MM.1S (cell line): ENCODE measurements around the gene CHRNA4.
A peak's percentile ranks its signal among the peaks of the same experiment; 100 is the strongest.

Experiments used
- DNase-seq: peaks from one replicate; pipeline ENCODE4 v3.0.0-alpha.2; 2015
- H2AFZ ChIP-seq: fragments of 300-600 bp; sonication (generic); 2 replicates; pipeline ENCODE4 v1.6.0; 2016; ENCODE audit warnings: antibody characterized with exemption, low read length
- H3F3A ChIP-seq: fragments of 300-600 bp; sonication (generic); 2 replicates; pipeline ENCODE4 v1.6.1; 2016; ENCODE audit warnings: mild to moderate bottlenecking, antibody characterized with exemption, low read length, moderate library complexity, mixed read lengths; ENCODE audit not compliant: insufficient read depth
- H3K27ac ChIP-seq: fragments of 300-600 bp; sonication (generic); 2 replicates; pipeline ENCODE4 v1.5.1; 2016; ENCODE audit warnings: mild to moderate bottlenecking, low read length
- H3K27me3 ChIP-seq: fragments of 300-600 bp; sonication (generic); replicated peaks from 2 replicates; pipeline ENCODE4 v1.6.0; 2016; ENCODE audit warnings: low read length; ENCODE audit not compliant: insufficient read depth
- H3K36me3 ChIP-seq: fragments of 300-600 bp; sonication (generic); replicated peaks from 2 replicates; pipeline ENCODE4 v1.6.1; 2016; ENCODE audit warnings: mild to moderate bottlenecking, low read length, mixed read lengths; ENCODE audit not compliant: insufficient read depth
- H3K4me1 ChIP-seq: fragments of 300-600 bp; sonication (generic); 2 replicates; pipeline ENCODE4 v1.6.1; 2016; ENCODE audit warnings: low read length, mixed read lengths
- H3K4me2 ChIP-seq: fragments of 300-600 bp; sonication (generic); 2 replicates; pipeline ENCODE4 v1.6.0; 2016; ENCODE audit warnings: low read depth, low read length
- H3K4me3 ChIP-seq: fragments of 300-600 bp; sonication (generic); 2 replicates; pipeline ENCODE4 v1.5.1; 2016; ENCODE audit warnings: low read length, mixed read lengths
- H3K79me2 ChIP-seq: fragments of 300-600 bp; sonication (generic); 2 replicates; pipeline ENCODE4 v1.6.1; 2016; ENCODE audit warnings: mixed run types, low read length, mixed read lengths
- H3K9ac ChIP-seq: fragments of 300-600 bp; sonication (generic); 2 replicates; pipeline ENCODE4 v1.6.1; 2016; ENCODE audit warnings: low read length, mixed read lengths
- H3K9me2 ChIP-seq: fragments of 300-600 bp; sonication (generic); replicated peaks from 2 replicates; pipeline ENCODE4 v1.6.1; 2016; ENCODE audit warnings: mild to moderate bottlenecking, low read length, mixed read lengths; ENCODE audit not compliant: insufficient read depth
- H3K9me3 ChIP-seq: fragments of 300-600 bp; sonication (generic); replicated peaks from 2 replicates; pipeline ENCODE4 v1.6.1; 2016; ENCODE audit warnings: mild to moderate bottlenecking, low read length, mixed read lengths; ENCODE audit not compliant: insufficient read depth
- H4K20me1 ChIP-seq: fragments of 300-600 bp; sonication (generic); 2 replicates; pipeline ENCODE4 v1.6.1; 2016; ENCODE audit warnings: mild to moderate bottlenecking, low read length, moderate library complexity, mixed read lengths; ENCODE audit not compliant: insufficient read depth
- CTCF ChIP-seq: fragments of 300-600 bp; sonication (generic); IDR thresholded peaks from 2 replicates; pipeline ENCODE4 v1.5.1; 2016; ENCODE audit warnings: antibody characterized with exemption, low read length, mixed read lengths
- EZH2 ChIP-seq: fragments of 300-600 bp; sonication (generic); optimal IDR thresholded peaks from 2 replicates; pipeline ENCODE3; 2017; ENCODE audit warnings: low read depth, mild to moderate bottlenecking, antibody characterized with exemption, low read length, mixed read lengths
- EZH2phosphoT487 ChIP-seq: fragments of 300-600 bp; sonication (generic); IDR thresholded peaks from 2 replicates; pipeline ENCODE4 v1.6.1; 2018; ENCODE audit warnings: antibody characterized with exemption, low read length

The CHRNA4 gene

GRCh38 chr20:63360850-63361518, at the start of gene CHRNA4:
TSS of gene CHRNA4 (minus strand) at chr20:63361349. CDS start at chr20:63361165, 184 bp downstream.
- no peaks in the 10 kb centered on the region for H4K20me1 ChIP-seq
- H3F3A ChIP-seq: no peaks in the 10 kb centered on the region
- no peaks in the 10 kb centered on the region for H3K36me3 ChIP-seq
- DNase-seq: no peak
- H3K9me2 ChIP-seq: no peaks in the 10 kb centered on the region
- H3K27me3 ChIP-seq: peaks cover 80% of the 10 kb centered on the region
- no peaks in the 10 kb centered on the region for H3K79me2 ChIP-seq
- TF ChIP-seq EZH2phosphoT487 (no peak), EZH2 (no peak), CTCF (no peak)
- no peak within 1 kb of the TSS for H3K4me2 ChIP-seq
- H2AFZ ChIP-seq: no peak within 1 kb of the TSS
- no peaks in the 10 kb centered on the region for H3K9me3 ChIP-seq
- no peak within 1 kb of the TSS for H3K27ac ChIP-seq
- no peaks in the 10 kb centered on the region for H3K4me1 ChIP-seq
- H3K4me3 ChIP-seq: no peak within 1 kb of the TSS
- H3K9ac ChIP-seq: no peak within 1 kb of the TSS

GRCh38 chr20:63409834-63410435, 48.8 kb upstream of the CHRNA4 start:
- H3K27me3 ChIP-seq: peaks cover 84% of the 10 kb centered on the region
- H3K9ac ChIP-seq: no peak overlapping the region
- no peaks in the 10 kb centered on the region for H3K4me1 ChIP-seq
- H4K20me1 ChIP-seq: no peaks in the 10 kb centered on the region
- H3K79me2 ChIP-seq: no peaks in the 10 kb centered on the region
- no peak overlapping the region for H3K4me2 ChIP-seq
- H3K9me3 ChIP-seq: no peaks in the 10 kb centered on the region
- no peak for DNase-seq
- no peak for TF ChIP-seq CTCF
- no peak for TF ChIP-seq EZH2
- TF ChIP-seq EZH2phosphoT487: no peak
- no peaks in the 10 kb centered on the region for H3K36me3 ChIP-seq
- no peaks in the 10 kb centered on the region for H3F3A ChIP-seq
- H3K27ac ChIP-seq: no peak overlapping the region
- no peaks in the 10 kb centered on the region for H3K9me2 ChIP-seq
- no peak overlapping the region for H3K4me3 ChIP-seq
- no peak overlapping the region for H2AFZ ChIP-seq

- Histone ChIP-seq H3K9me2 (no peaks in the 10 kb centered on the region), H3K27me3 (peaks cover 83% of the 10 kb centered on the region), H3F3A (no peaks in the 10 kb centered on the region), H3K4me1 (no peaks in the 10 kb centered on the region), H4K20me1 (no peaks in the 10 kb centered on the region), H3K79me2 (no peaks in the 10 kb centered on the region), H3K9me3 (no peaks in the 10 kb centered on the region), H3K4me2 (no peak overlapping the region), H3K36me3 (no peaks in the 10 kb centered on the region), H2AFZ (0 out of 2 replicates have a peak overlapping the region, but pooled peaks have one; percentile 30), H3K9ac (no peak overlapping the region), H3K27ac (no peak overlapping the region), H3K4me3 (no peak overlapping the region)
- no peak for DNase-seq
- TF ChIP-seq EZH2 (no peak), CTCF (no peak), EZH2phosphoT487 (no peak)
These were observed 48.1 kb upstream of the CHRNA4 start for GRCh38 chr20:63409066-63409833.
